HPDE6-E6E7 (cell line): ENCODE measurements around the gene FBXL7.

Experiments
- DNase-seq: peaks from one replicate; pipeline ENCODE4 v3.0.0; 2011; ENCODE audit warnings: missing footprints; ENCODE audit errors: extremely low spot score

FBXL7 gene

GRCh38 chr5:15577132-15577531 is 77.2 kb downstream of the FBXL7 start:
- no peak for DNase-seq

DNA sequence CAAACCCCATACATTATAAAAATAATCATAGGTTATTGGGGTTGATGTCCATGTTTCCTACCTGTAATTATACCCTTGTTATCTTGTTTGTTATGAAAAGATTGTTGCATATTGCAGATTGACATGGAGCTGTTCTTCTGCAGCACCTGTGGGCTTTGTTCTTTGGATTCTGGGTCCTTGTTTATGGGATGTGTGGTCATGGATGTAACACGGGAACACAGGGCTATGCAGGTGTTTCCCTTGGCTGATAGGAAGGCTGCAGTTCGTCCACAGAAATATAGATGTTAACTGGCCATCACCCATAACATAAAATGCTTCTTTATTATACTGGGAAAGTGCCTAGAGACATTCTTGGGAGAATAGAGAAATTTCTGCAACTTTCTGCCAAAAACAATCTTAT is 77.9 kb downstream of the FBXL7 start:
- no peak for DNase-seq

DNA sequence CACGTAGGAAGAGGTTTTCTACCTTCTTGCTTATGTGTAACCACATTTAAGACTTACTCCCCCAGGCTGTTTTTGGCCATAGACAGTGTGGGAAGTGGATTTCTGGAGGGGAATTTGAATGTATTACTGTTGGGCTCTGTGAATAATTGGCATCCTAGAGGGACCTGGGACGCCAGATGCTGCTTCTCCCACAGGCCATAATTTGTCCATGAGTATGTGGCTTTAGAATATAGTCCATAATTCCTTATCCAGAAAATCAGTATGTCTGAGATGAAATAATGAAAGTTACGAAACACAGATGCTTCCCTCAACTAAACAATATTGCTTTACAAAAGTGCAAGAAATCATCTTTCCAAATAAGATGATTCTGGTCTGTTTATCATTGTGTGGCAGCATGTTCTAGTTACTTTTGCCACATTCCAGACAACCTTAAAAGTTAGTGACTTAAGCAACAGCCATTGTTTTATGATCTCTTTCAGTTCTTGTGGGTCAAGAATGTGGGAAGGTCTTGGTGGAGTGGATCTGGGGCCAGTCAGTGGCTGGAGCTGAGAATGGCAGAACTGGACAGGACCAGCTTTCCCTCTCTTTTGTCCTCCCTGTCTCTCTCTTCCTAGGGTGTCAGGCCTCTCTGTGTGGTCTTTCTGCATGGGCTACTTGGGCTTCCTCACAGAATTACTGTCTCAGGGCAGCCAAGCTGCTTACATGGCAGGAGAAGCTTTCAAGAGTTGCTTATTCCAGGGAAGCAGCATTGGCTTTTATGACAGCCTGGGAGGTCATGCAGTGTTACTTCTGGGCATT is 79.4 kb downstream of the FBXL7 start:
- DNase-seq = no peak

- DNase-seq = no peak
These were observed 84.5 kb downstream of the FBXL7 start for GRCh38 chr5:15584528-15584927.

DNA sequence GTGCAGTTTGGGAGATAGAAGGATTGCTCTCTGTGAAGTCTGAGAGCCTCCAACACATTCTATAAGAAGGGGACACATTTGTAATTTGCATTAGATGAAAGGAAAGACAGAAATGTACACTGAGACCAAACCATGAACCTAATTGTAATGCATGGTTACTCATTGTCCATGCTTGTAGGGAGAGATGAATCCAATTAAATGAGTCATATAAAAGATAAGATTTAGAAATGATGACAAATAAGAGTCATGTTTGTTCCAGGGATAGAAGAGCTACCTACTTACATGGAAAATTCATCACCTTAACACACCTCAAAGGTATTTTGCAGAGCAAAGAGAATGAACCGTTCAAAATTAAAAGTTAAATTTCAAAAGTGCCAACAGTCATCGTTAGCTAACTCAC is 85.1 kb downstream of the FBXL7 start:
- no peak for DNase-seq

- DNase-seq = no peak
These were observed 86.0 kb downstream of the FBXL7 start for GRCh38 chr5:15585841-15586591.

DNA sequence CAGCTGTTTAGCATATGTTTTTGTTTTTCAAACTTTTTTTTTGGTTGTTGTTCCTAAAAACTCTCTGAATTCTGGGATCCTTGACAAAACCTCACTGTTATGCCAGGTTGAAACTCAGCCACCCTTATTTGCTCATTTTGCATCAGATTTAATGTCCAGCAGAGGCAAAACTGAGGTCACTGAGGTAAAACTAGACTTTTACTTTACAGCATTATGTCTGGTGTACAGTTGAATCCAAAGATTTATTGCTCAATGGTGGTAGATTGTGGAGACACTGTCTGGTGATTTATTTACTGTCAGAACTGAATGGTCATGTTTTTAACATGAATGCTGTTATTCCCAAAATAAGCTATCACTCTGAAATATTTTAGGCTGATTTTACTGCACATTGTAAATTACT is 87.9 kb downstream of the FBXL7 start:
- DNase-seq = no peak

- no peak for DNase-seq
These were observed 92.7 kb downstream of the FBXL7 start for GRCh38 chr5:15592728-15593127.

DNA sequence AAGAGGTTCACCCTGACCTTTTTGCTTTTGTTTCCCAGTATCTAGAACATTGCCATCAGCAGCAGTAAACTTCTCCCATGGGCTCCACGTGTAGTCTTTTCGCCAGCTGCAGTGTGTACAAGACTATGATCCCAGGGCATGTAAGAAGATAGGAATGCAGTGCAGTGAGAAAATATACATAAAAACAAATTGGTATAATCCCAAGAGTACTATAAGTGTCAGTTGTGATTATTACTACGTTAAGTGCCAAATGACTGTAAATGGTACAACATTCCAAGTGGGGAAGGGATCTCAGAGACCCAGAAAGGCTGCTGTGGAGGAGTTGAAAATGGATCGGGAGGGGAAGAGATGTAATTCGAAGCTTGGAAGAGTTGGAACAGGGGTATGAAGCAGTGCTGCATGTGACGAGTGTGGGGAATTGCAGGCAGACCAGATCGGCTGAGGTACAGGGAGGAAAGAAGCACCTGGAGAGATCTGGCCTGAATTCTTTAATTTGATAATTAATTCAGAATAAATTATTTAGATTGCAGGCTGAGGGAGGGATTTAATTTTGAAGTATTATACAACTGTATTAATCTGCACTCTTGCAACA is 95.1 kb downstream of the FBXL7 start:
- DNase-seq = no peak

DNA sequence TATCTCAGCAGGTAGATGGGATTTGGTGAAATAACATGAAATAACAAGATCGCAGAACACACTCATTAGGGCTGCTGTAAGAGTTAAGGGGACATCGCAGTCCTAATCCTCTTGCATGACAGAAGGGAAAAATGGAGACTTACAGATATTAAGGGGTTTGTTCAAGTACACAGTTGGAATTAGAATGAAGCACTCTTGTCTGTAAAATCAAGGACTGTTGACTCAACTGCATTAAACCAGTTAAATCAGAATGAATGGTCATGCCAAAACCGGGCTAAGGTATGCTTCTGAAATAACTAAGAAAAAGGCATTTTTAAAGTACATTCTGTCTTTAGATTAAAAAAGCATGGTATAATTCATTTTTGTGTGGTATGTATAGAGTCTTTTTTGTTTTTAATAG is 95.9 kb downstream of the FBXL7 start:
- no peak for DNase-seq

DNA sequence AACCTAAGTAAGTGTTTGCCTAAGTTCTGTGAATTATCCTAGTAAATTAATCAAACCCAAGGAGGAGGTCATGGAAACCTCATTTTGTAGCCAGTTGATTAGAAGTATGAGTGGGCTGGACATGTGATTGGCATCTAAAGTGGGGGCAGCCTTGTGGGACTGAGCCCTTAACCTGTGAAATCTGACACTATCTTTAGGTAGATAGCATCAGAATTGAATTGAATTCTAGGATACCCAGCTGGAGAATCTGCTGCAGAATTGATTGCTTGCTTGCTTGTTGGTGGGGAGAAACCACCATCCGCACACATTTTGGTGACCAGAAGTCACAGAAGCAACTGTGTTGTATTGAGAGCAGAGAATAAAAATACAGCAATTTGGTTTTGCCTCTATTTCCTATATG is 97.0 kb downstream of the FBXL7 start:
- no peak for DNase-seq

DNA sequence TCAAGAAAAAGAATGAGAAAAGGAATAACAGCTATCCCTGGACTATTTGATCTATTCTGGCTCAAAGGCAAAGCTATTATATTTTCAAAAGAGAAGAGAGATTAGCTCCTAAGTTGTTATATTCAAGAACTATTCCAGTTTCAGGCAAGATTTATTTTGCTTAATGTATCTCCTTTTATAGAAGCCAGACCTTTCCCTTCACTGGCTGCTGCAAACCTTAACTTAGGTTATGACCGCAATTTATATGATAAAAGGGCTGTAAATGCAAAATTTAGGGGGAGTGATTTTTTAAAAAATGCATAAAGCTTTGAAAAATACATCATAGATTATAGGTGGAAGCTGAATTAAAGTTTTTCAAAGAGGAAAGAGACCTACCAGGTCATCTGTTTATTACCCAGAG is 97.8 kb downstream of the FBXL7 start:
- DNase-seq = no peak

GRCh38 chr5:15598294-15598902 is 98.4 kb downstream of the FBXL7 start:
- DNase-seq = no peak

DNA sequence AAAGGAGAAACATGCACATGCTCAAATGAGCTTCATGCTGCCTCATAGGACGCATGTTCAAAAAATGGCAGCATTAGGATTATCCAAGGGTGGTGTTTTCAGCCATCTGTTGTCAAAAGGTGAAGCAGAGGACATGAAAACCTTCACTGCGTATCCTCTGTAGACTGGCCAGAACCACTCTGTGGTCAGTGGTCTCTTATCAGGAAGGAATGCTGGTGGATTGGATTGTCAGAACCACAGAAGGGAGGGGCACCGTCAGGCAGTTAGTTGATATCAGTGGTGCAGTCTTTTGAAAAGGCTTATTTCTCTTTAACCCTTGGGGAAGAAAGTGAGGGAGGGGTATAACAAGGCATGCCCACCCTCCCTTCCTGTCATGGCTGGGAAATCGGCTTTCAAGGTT is 100.1 kb downstream of the FBXL7 start:
- DNase-seq = no peak

- no peak for DNase-seq
These were observed 101.3 kb downstream of the FBXL7 start for GRCh38 chr5:15601274-15601673.

- no peak for DNase-seq
These were observed 101.9 kb downstream of the FBXL7 start for GRCh38 chr5:15601853-15602252.

DNA sequence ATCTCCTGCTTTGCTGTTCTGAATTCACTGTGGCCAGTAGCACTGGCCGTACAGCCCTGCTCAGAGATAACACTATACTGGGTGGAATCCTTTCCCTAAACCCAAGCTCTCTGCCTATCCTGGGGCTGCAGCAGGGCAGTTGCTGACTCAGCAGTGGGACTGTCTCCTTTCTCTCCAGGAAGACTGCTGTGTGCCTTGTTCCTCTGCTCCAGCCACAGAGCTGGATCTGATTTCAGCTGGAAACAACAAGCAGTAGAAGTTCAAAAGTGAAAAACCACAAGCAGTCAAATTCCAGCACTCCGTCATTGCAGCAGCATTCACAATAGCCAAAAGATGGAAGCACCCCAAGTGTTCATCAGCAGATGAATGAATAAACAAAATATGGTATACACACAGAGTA is 105.0 kb downstream of the FBXL7 start:
- DNase-seq = no peak

GRCh38 chr5:15606197-15606596 is 106.2 kb downstream of the FBXL7 start:
- DNase-seq = no peak

DNA sequence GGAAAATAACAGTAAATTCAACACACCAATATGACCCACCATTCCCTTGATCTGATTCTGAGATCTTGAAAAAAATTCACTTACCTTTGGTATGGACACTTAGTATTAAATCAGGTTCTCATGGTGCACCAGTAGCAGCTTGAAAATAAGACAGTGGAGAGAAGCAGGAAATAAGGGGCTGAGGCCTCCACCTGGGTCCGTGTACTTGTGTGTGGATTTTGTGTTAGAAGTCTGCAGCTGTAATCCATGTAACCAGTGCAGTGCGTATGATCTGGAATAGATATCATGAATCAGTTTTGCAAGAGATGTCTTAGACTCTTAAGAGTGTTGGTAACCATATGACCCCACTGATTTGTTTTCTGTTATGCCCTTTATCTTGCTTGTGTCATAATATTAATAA is 107.1 kb downstream of the FBXL7 start:
- no peak for DNase-seq

DNA sequence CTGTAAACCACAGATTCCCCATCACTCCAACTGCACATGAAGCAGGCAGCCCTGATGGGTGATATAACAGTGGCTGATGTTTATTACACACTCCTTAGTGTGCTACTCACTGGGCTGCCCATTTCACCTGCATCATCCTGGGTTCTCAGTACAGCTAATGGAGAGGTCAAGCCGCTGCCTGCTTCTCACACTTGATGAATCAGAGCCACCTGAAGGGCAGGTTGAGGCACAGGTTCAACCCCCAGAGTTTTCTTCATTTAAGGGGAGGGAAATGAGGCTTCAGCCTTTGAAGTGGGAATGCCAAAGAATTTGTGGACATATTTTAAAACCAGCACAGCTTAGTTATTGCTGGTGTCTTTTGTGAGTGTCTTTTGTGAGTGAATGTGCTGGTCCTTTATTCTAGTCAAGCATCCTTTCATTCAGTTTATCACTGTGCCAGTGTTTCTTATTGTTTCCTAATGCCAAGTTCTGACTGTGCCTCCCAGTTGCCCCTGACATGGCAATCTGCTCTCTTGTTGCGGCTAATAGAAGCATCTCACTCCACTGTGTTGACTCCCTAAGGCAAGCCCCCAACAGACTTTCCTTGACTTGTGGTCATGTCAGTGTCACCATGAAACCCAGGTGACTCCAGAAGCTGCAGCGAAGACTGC is 109.2 kb downstream of the FBXL7 start:
- DNase-seq = no peak

DNA sequence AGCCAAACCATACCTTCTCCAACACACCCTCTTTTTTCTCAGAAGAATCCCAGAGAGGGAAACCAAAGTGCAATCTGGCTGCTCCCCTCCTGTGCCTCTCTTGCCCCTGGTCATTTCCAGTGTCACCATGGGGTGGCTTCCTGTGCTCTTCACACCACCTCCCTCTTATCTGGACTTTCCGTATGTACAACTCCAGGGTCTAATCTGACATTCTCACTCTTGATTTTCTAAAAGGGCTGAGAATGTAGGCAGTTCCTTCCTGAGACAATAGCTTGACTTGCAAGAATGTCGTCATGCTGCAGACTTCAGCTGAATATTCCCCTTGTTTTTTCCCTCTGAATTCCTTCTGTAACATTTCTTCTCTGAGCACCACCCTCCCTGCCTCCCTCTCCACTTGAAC is 110.2 kb downstream of the FBXL7 start:
- no peak for DNase-seq

DNA sequence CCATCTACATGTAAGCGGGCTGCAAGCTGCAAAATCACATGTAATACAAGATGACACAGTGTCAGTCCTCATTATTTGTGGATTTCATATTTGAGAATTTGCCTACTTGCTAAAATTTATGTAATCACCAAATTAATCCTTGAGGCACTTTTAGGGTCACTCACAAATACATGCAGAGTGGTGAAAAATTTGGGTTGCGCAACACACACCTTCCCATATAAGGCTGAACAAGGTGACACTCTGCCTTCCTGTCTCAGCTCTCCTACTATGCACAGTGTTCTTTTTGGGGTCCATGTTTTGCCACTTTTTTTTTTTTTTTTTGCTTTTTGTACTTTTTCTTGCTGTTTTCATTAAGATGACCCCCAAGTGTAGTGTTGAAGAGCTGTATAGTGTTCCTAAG is 111.0 kb downstream of the FBXL7 start:
- no peak for DNase-seq
